GM12878 (cell line): ENCODE results near the gene SMG6. TPM values are rescaled to one million over a fixed set of nuclear protein-coding genes. Genes with fewer than 3 reads are reported as not detected.

Source experiments
- ATAC-seq: fragments of 200-7000 bp; cut with Tn5 transposase; 3 replicates; pipeline ENCODE4 v1.9.1; 2020; ENCODE audit warnings: mild to moderate bottlenecking, moderate library complexity
- BruUV-seq: library from RNA; stranded (reverse); fragments of 400-500 nt; replicated peaks from 2 replicates; lab custom pipeline; 2021; lab: Mats Ljungman, UMichigan
- CTCF ChIA-PET: fragments of 300-600 bp; sonication (Branson Sonifier 250); formaldehyde crosslinking; extraction: SDS; loops from one replicate; lab custom pipeline; 2021; ENCODE audit warnings: inconsistent platforms; lab: Yijun Ruan, JAX
- POLR2A ChIA-PET: fragments of 350-600 bp; formaldehyde crosslinking; extraction: SDS; loops from one replicate; lab custom pipeline; 2021; ENCODE audit warnings: inconsistent platforms; lab: Charles Lee
- RAD21 ChIA-PET: fragments of 300-600 bp; sonication (Branson Sonifier 250); formaldehyde crosslinking; loops from one replicate; lab custom pipeline; 2023; ENCODE audit warnings: antibody characterized with exemption; ENCODE audit not compliant: unreplicated experiment; lab: Charles Lee
- SMC1A ChIA-PET: fragments of 300-600 bp; sonication (Branson Sonifier 250); formaldehyde crosslinking; loops from one replicate; lab custom pipeline; 2023; ENCODE audit not compliant: unreplicated experiment, uncharacterized antibody; lab: Charles Lee
- DNase-seq: peaks from one replicate; pipeline ENCODE4 v3.0.0-alpha.2; 2011; ENCODE audit warnings: low read depth, low spot score
- FAIRE-seq: peaks from 3 replicates; lab custom pipeline; 2011; peaks lifted over from hg19 to GRCh38; lab: Jason Lieb, UNC
- H2AFZ ChIP-seq: 2 replicates; pipeline ENCODE4 v1.6.0; 2011; ENCODE audit warnings: low read depth, low read length, control low read depth; ENCODE audit not compliant: control insufficient read depth
- H3K27ac ChIP-seq: 2 replicates; pipeline ENCODE4 v1.5.1; 2011; ENCODE audit warnings: control low read depth; ENCODE audit not compliant: control insufficient read depth, insufficient read depth
- H3K27me3 ChIP-seq, 2 experiments: replicated peaks in 1 of 2; 2 replicates each; pipeline versions ENCODE4 v1.6.0 to v1.6.1; 2011; ENCODE audit warnings: low read length in 1 of 2; ENCODE audit not compliant: control insufficient read depth in 2 of 2, insufficient read depth in 2 of 2
- H3K36me3 ChIP-seq, 2 experiments: 2 replicates each; pipeline ENCODE4 v1.5.1; 2011; ENCODE audit warnings: low read length in 1 of 2; ENCODE audit not compliant: control insufficient read depth in 2 of 2, insufficient read depth in 2 of 2
- H3K4me1 ChIP-seq: 2 replicates; pipeline ENCODE4 v1.6.1; 2011; ENCODE audit warnings: mild to moderate bottlenecking, low read length, moderate library complexity, mixed read lengths; ENCODE audit not compliant: control insufficient read depth, insufficient read depth
- H3K4me2 ChIP-seq: 2 replicates; pipeline ENCODE4 v1.6.0; 2011; ENCODE audit warnings: control low read depth; ENCODE audit not compliant: control insufficient read depth, insufficient read depth
- H3K4me3 ChIP-seq: fragments of 200-600 bp; sonication (generic); 2 replicates; pipeline ENCODE4 v1.5.1; 2016
- H3K79me2 ChIP-seq: 2 replicates; pipeline ENCODE4 v1.6.0; 2011; ENCODE audit warnings: low read length; ENCODE audit not compliant: control insufficient read depth, insufficient read depth
- H3K9ac ChIP-seq: 2 replicates; pipeline ENCODE4 v1.8.0; 2011; ENCODE audit warnings: low read length, control low read depth, mixed read lengths; ENCODE audit not compliant: control insufficient read depth, insufficient read depth
- H3K9me3 ChIP-seq: replicated peaks from 3 replicates; pipeline ENCODE4 v1.5.1; 2011; ENCODE audit warnings: mild to moderate bottlenecking, low read length; ENCODE audit not compliant: control insufficient read depth, insufficient read depth
- H4K20me1 ChIP-seq: 2 replicates; pipeline ENCODE4 v1.6.0; 2011; ENCODE audit not compliant: control insufficient read depth, insufficient read depth
- CBX3 ChIP-seq: fragments of 200-600 bp; sonication (generic); IDR thresholded peaks from 2 replicates; pipeline ENCODE4 v1.6.1; 2016; ENCODE audit warnings: low read depth, borderline replicate concordance
- DPF2 ChIP-seq: fragments of 450-650 bp; IDR thresholded peaks from 2 replicates; pipeline ENCODE4 v1.6.1; 2017; ENCODE audit warnings: mild to moderate bottlenecking
- IKZF2 ChIP-seq, 2 experiments: fragments of 450-650 bp; IDR thresholded peaks; 2 replicates each; pipeline ENCODE4 v1.6.1; 2017; ENCODE audit warnings: mild to moderate bottlenecking in 2 of 2, moderate library complexity in 2 of 2
- MYB ChIP-seq: fragments of 150-350 bp; IDR thresholded peaks from 2 replicates; pipeline ENCODE4 v1.6.1; 2014; ENCODE audit warnings: mild to moderate bottlenecking, low read depth, low read length, borderline replicate concordance
- NR2C2 ChIP-seq: IDR thresholded peaks from 2 replicates; pipeline ENCODE4 v1.6.1; 2011; ENCODE audit warnings: borderline replicate concordance, low read depth; ENCODE audit not compliant: control insufficient read depth, insufficient read length
- RBBP5 ChIP-seq: fragments of 200-600 bp; sonication (generic); conservative IDR thresholded peaks from 2 replicates; pipeline ENCODE4 v1.6.1; 2016
- TAF1 ChIP-seq: IDR thresholded peaks from 2 replicates; pipeline ENCODE4 v1.6.1; 2011; ENCODE audit warnings: mild to moderate bottlenecking, low read depth, low read length, borderline replicate concordance
- TCF12 ChIP-seq: IDR thresholded peaks from 2 replicates; pipeline ENCODE4 v1.6.1; 2011; ENCODE audit warnings: low read depth, mild to moderate bottlenecking, low read length
- WRNIP1 ChIP-seq: IDR thresholded peaks from 2 replicates; pipeline ENCODE4 v1.6.1; 2011; ENCODE audit warnings: low read depth, low read length, improper control_type of control experiment, borderline replicate concordance
- WGBS: methylation state at CpG from one replicate; pipeline ENCODE4 v1.1.6; 2016; ENCODE audit warnings: low lambda C conversion rate; ENCODE audit not compliant: insufficient replicate concordance, insufficient coverage; ENCODE audit errors: missing lambda C conversion rate; 5-methylcytosine and 5-hydroxymethylcytosine counted together
- in situ Hi-C: fragments of 300-500 bp; cut with MboI; formaldehyde crosslinking; loops from 9 replicates; pipeline ENCODE4 v1.14.3; 2018; ENCODE audit warnings: mixed read lengths
- intact Hi-C: fragments of 100-400 bp; cut with micrococcal nuclease; formaldehyde crosslinking; loops from one replicate; pipeline ENCODE4 v1.14.2; 2022; ENCODE audit not compliant: unreplicated experiment
- polyA plus RNA-seq, 11 experiments: library from polyadenylated mRNA; depleted of rRNA in 4 of 11; unstranded in 6 of 11; stranded (reverse) in 5 of 11; fragments of >200 nt; fragmentation: Nextera tagmentation in 4 of 11; fragmentation: Illumina TruSeq in 1 of 11; extraction: Ambion mirVana in 4 of 11; extraction: Trizol in 1 of 11; gene quantifications; 1 replicate in 1 of 11; 2 replicates in 10 of 11; pipeline versions ENCODE4 v1.2.1 to v1.2.3, GENCODE V29; 2011 to 2016; ENCODE audit warnings: inconsistent platforms in 2 of 11, missing spikeins in 2 of 11, low read depth in 1 of 11
- total RNA-seq, 4 experiments: library from RNA; depleted of rRNA in 3 of 4; stranded (reverse); fragments of >200 nt in 3 of 4; fragmentation: Illumina TruSeq in 1 of 4; extraction: Trizol in 1 of 4; gene quantifications; 2 replicates each; pipeline versions ENCODE4 v1.2.1 to v1.2.3, GENCODE V29; 2013 to 2021
- TF ChIP-seq, protein P1 (sequence below): fragments of 450-650 bp; IDR thresholded peaks from 2 replicates; pipeline ENCODE4 v1.6.1; 2016; ENCODE audit warnings: mild to moderate bottlenecking
- TF ChIP-seq, protein P2 (sequence below): IDR thresholded peaks from 2 replicates; pipeline ENCODE4 v1.6.1; 2012; ENCODE audit warnings: improper control_type of control experiment, low read depth, low read length; ENCODE audit not compliant: insufficient replicate concordance
- TF ChIP-seq, protein P3 (sequence below): fragments of 150-350 bp; IDR thresholded peaks from 2 replicates; pipeline ENCODE4 v1.6.1; 2016; ENCODE audit warnings: low read depth, low read length

The SMG6 gene
- total and polyA plus RNA-seq, 10 of the 15 experiments (the other 5 are each of a cell fraction or from before 2014, with no cell fraction given), result 0.58 to 28.7 (median 15.7) TPM

DNA sequence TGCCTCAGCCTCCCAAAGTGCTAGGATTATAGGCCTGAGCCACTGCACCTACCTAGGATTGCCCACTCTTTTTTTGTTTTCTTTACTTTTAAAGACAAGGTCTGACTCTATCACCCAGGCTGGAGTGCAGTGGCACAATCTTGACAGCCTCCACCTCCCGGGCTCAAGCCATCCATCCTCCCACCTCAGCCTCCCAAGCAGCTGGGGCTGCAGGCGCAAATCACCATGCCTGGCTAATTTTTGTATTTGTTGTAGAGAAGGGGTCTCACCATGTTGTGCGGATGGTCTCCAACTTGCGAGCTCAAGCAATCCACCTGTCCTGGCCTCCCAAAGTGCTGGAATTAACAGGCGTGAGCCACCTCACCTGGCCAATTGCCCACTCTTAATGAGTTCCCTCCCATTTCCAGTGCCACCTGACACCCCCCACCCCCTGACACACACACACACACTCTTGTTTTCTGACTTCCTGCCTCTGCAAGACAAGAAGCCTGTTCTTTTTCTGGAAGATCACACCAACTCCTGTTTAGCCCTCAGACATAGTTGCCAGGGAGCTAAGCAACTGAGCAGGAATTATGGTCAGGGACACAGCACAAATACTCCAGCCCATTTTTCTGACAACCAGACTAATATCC lies 259.2 kb downstream of the SMG6 start:
- RAD21 ChIA-PET, result no interaction called here
- no peak for DNase-seq
- CTCF ChIA-PET, result interaction anchor here (1.0 kb wide), 2 partner anchors 162 to 323 kb away, joined by 3 read pairs; no protein-coding TSS in a partner anchor
- FAIRE-seq, result no peak
- Histone ChIP-seq H3K4me1 (peaks cover 20% of the 10 kb centered on the region), H3K4me2 (no peak overlapping the region), H3K27ac (no peak overlapping the region), H3K36me3 (peaks cover 0 to 2% of the 10 kb centered on the region in 2 experiments; a peak in 3 of 4 replicates), H2AFZ (no peak overlapping the region), H3K4me3 (no peak overlapping the region), H3K79me2 (peaks cover 13% of the 10 kb centered on the region), H3K9ac (no peak overlapping the region), H3K27me3 (no peaks in the 10 kb centered on the region), H4K20me1 (no peaks in the 10 kb centered on the region), H3K9me3 (no peaks in the 10 kb centered on the region)
- SMC1A ChIA-PET, result interaction anchor here (0.6 kb wide), 1 partner anchor 328 kb away, joined by 3 read pairs; no protein-coding TSS in a partner anchor
- intact Hi-C loops (loop anchor here (5.0 kb wide), 1 partner anchor 322 kb away; the partner anchor contains the start of gene WDR81), in situ Hi-C loops (no loop called here)
- BruUV-seq, result no TSS peak
- 100% methylated on average over 5 of the region's 5 CpGs for WGBS
- no peak for TF ChIP-seq TAF1
- TF ChIP-seq WRNIP1, result no peak
- TF ChIP-seq RBBP5, result no peak
- no peak for TF ChIP-seq TCF12
- TF ChIP-seq IKZF2 (IDR thresholded peaks at IDR 0.05), result no peak
- TF ChIP-seq, protein P1, sequence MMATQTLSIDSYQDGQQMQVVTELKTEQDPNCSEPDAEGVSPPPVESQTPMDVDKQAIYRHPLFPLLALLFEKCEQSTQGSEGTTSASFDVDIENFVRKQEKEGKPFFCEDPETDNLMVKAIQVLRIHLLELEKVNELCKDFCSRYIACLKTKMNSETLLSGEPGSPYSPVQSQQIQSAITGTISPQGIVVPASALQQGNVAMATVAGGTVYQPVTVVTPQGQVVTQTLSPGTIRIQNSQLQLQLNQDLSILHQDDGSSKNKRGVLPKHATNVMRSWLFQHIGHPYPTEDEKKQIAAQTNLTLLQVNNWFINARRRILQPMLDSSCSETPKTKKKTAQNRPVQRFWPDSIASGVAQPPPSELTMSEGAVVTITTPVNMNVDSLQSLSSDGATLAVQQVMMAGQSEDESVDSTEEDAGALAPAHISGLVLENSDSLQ, result no peak
- TF ChIP-seq, protein P2, sequence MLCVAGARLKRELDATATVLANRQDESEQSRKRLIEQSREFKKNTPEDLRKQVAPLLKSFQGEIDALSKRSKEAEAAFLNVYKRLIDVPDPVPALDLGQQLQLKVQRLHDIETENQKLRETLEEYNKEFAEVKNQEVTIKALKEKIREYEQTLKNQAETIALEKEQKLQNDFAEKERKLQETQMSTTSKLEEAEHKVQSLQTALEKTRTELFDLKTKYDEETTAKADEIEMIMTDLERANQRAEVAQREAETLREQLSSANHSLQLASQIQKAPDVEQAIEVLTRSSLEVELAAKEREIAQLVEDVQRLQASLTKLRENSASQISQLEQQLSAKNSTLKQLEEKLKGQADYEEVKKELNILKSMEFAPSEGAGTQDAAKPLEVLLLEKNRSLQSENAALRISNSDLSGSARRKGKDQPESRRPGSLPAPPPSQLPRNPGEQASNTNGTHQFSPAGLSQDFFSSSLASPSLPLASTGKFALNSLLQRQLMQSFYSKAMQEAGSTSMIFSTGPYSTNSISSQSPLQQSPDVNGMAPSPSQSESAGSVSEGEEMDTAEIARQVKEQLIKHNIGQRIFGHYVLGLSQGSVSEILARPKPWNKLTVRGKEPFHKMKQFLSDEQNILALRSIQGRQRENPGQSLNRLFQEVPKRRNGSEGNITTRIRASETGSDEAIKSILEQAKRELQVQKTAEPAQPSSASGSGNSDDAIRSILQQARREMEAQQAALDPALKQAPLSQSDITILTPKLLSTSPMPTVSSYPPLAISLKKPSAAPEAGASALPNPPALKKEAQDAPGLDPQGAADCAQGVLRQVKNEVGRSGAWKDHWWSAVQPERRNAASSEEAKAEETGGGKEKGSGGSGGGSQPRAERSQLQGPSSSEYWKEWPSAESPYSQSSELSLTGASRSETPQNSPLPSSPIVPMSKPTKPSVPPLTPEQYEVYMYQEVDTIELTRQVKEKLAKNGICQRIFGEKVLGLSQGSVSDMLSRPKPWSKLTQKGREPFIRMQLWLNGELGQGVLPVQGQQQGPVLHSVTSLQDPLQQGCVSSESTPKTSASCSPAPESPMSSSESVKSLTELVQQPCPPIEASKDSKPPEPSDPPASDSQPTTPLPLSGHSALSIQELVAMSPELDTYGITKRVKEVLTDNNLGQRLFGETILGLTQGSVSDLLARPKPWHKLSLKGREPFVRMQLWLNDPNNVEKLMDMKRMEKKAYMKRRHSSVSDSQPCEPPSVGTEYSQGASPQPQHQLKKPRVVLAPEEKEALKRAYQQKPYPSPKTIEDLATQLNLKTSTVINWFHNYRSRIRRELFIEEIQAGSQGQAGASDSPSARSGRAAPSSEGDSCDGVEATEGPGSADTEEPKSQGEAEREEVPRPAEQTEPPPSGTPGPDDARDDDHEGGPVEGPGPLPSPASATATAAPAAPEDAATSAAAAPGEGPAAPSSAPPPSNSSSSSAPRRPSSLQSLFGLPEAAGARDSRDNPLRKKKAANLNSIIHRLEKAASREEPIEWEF, result no peak
- TF ChIP-seq CBX3, result no peak
- no peak for TF ChIP-seq DPF2
- TF ChIP-seq, protein P3, sequence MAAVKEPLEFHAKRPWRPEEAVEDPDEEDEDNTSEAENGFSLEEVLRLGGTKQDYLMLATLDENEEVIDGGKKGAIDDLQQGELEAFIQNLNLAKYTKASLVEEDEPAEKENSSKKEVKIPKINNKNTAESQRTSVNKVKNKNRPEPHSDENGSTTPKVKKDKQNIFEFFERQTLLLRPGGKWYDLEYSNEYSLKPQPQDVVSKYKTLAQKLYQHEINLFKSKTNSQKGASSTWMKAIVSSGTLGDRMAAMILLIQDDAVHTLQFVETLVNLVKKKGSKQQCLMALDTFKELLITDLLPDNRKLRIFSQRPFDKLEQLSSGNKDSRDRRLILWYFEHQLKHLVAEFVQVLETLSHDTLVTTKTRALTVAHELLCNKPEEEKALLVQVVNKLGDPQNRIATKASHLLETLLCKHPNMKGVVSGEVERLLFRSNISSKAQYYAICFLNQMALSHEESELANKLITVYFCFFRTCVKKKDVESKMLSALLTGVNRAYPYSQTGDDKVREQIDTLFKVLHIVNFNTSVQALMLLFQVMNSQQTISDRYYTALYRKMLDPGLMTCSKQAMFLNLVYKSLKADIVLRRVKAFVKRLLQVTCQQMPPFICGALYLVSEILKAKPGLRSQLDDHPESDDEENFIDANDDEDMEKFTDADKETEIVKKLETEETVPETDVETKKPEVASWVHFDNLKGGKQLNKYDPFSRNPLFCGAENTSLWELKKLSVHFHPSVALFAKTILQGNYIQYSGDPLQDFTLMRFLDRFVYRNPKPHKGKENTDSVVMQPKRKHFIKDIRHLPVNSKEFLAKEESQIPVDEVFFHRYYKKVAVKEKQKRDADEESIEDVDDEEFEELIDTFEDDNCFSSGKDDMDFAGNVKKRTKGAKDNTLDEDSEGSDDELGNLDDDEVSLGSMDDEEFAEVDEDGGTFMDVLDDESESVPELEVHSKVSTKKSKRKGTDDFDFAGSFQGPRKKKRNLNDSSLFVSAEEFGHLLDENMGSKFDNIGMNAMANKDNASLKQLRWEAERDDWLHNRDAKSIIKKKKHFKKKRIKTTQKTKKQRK, result no peak
- no peak for TF ChIP-seq MYB
- TF ChIP-seq NR2C2, result no peak
- ATAC-seq, result no peak
- POLR2A ChIA-PET, result interaction anchor here (0.6 to 0.7 kb wide), 2 partner anchors 110 to 131 kb away, joined by 3 read pairs; no protein-coding TSS in a partner anchor
